Natural killer cell treated with Interleukin-12 subunit alpha and Interleukin-12 subunit beta and Interleukin-15 and Interleukin-18, amount 100 ng/mL, for 72 hours (primary cell): Measurements from ENCODE around the gene HPCAL4. TPM values are rescaled to one million over a fixed set of nuclear protein-coding genes. Genes with fewer than 3 reads are reported as not detected.
A peak's percentile ranks its signal among the peaks of the same experiment; 100 is the strongest.

Experiments
- ATAC-seq, 2 donors: fragments of 150-1000 bp; cut with Tn5 transposase in 1 of 2; sonication (Bioruptor Pico), chemical (Tn5 transposase) in 1 of 2; 2 replicates each; pipeline ENCODE4 v1.10.0; 2021
- DNase-seq: peaks from one replicate; pipeline ENCODE4 v3.0.0; 2022; ENCODE audit warnings: low spot score
- H3K27ac Mint-ChIP-seq, 2 donors: 1 replicate in 1 of 2; 2 replicates in 1 of 2; pipeline ENCODE4 v1.8.0; 2022; ENCODE audit warnings: mixed read lengths in 2 of 2, mild to moderate bottlenecking in 1 of 2, moderate library complexity in 1 of 2
- H3K27me3 Mint-ChIP-seq, 2 donors: 1 replicate in 1 of 2; 2 replicates in 1 of 2; pipeline ENCODE4 v1.8.0; 2022; ENCODE audit warnings: mixed read lengths in 2 of 2
- H3K36me3 Mint-ChIP-seq: one replicate; pipeline ENCODE4 v1.8.0; 2022; ENCODE audit warnings: mixed read lengths
- H3K4me1 Mint-ChIP-seq, 2 donors: 1 replicate in 1 of 2; 2 replicates in 1 of 2; pipeline ENCODE4 v1.8.0; 2022; ENCODE audit warnings: low read depth in 2 of 2, mixed read lengths in 2 of 2, mild to moderate bottlenecking in 1 of 2
- H3K4me3 Mint-ChIP-seq: one replicate; pipeline ENCODE4 v1.8.0; 2022; ENCODE audit warnings: mixed read lengths
- H3K9me3 Mint-ChIP-seq: 2 replicates; pipeline ENCODE4 v1.8.0; 2022; ENCODE audit warnings: mixed read lengths
- total RNA-seq, 2 donors: library from RNA; stranded (reverse); gene quantifications; one replicate each; pipeline ENCODE4 v1.2.3, GENCODE V29; 2022

HPCAL4 gene
- total RNA-seq, 2 donors from 2014 or later: 0.50 to 0.64 TPM

- H3K36me3 Mint-ChIP-seq: no peaks in the 10 kb centered on the region
- H3K4me3 Mint-ChIP-seq: no peak overlapping the region
- H3K27me3 Mint-ChIP-seq: peaks cover 18 to 20% of the 10 kb centered on the region in 2 donors
- no peaks in the 10 kb centered on the region for H3K9me3 Mint-ChIP-seq
- no peak for ATAC-seq
- no peak overlapping the region for H3K27ac Mint-ChIP-seq
- DNase-seq: no peak
- peaks cover 3 to 4% of the 10 kb centered on the region in 2 donors for H3K4me1 Mint-ChIP-seq
Measured at GRCh38 chr1:39679821-39680220, 11.4 kb downstream of the HPCAL4 start.

- Mint-ChIP-seq H3K27ac (no peak overlapping the region), H3K4me3 (no peak overlapping the region), H3K4me1 (no peaks in the 10 kb centered on the region), H3K9me3 (no peaks in the 10 kb centered on the region), H3K36me3 (no peaks in the 10 kb centered on the region), H3K27me3 (peaks cover 17 to 19% of the 10 kb centered on the region in 2 donors)
- ATAC-seq: no peak
- DNase-seq: no peak
Measured at GRCh38 chr1:39678889-39679288, 12.3 kb downstream of the HPCAL4 start.

- Mint-ChIP-seq H3K36me3 (no peaks in the 10 kb centered on the region), H3K27me3 (peaks cover 13 to 19% of the 10 kb centered on the region in 2 donors), H3K4me1 (no peaks in the 10 kb centered on the region), H3K9me3 (no peaks in the 10 kb centered on the region), H3K4me3 (no peak overlapping the region), H3K27ac (peak overlapping the region in 1 of 2 donors; percentile 78)
- DNase-seq (no peak), ATAC-seq (no peak)
Measured at GRCh38 chr1:39677645-39678044, 13.6 kb downstream of the HPCAL4 start.

- Mint-ChIP-seq H3K27ac (no peak overlapping the region), H3K9me3 (no peaks in the 10 kb centered on the region), H3K4me1 (no peaks in the 10 kb centered on the region), H3K36me3 (no peaks in the 10 kb centered on the region), H3K4me3 (no peak overlapping the region), H3K27me3 (peaks cover 8 to 15% of the 10 kb centered on the region in 2 donors)
- ATAC-seq (no peak), DNase-seq (no peak)
Measured at GRCh38 chr1:39676948-39677548, 14.2 kb downstream of the HPCAL4 start.

DNA sequence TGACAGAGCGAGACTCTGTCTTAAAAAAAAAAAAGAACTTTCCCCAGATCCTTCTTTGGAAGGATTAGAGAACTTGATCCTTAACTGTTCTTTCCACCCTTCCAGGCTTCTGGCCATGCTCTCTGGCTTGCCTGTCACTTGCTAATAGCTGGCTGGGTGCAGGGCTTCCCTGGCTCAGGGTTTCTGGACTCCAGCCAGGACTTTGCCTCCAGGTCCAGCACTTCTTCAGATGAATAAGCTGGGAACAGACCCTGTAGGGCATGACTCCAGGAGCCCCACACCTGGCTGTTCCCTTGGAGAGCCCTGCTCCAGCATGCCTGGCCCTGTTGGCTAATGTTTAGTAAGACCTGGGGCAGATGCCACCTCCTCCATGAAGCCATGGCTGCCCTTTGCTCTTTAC, 16.0 kb downstream of the HPCAL4 start:
- Mint-ChIP-seq H3K4me1 (peaks cover 0 to 6% of the 10 kb centered on the region in 2 donors), H3K4me3 (no peak overlapping the region), H3K9me3 (no peaks in the 10 kb centered on the region), H3K27ac (no peak overlapping the region), H3K36me3 (no peaks in the 10 kb centered on the region), H3K27me3 (peaks cover 15 to 22% of the 10 kb centered on the region in 2 donors)
- ATAC-seq (no peak), DNase-seq (no peak)

DNA sequence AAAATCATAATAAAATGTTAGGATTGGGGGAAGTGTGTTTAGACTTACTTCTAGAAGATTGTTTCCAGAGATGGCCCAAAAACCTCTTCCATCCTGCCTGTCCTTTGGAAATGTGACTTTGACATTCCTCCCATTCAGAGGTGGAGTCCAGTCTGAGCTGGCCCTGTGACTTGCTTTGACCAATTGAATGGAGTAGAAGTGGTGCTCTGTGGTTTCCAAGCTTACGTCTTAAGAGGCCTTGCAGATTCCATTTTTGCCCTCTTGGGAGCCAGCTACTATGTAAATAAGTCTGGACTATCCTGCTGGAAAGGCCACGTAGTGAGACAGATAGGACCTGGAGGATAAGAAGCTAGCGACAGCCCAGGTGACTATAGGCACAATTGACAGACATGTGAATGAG, 18.0 kb downstream of the HPCAL4 start:
- no peak overlapping the region for H3K27ac Mint-ChIP-seq
- DNase-seq: no peak
- H3K27me3 Mint-ChIP-seq: peaks cover 16 to 30% of the 10 kb centered on the region in 2 donors
- peaks cover 0 to 10% of the 10 kb centered on the region in 2 donors for H3K4me1 Mint-ChIP-seq
- no peak overlapping the region for H3K4me3 Mint-ChIP-seq
- H3K9me3 Mint-ChIP-seq: no peaks in the 10 kb centered on the region
- H3K36me3 Mint-ChIP-seq: no peaks in the 10 kb centered on the region
- ATAC-seq: no peak

DNA sequence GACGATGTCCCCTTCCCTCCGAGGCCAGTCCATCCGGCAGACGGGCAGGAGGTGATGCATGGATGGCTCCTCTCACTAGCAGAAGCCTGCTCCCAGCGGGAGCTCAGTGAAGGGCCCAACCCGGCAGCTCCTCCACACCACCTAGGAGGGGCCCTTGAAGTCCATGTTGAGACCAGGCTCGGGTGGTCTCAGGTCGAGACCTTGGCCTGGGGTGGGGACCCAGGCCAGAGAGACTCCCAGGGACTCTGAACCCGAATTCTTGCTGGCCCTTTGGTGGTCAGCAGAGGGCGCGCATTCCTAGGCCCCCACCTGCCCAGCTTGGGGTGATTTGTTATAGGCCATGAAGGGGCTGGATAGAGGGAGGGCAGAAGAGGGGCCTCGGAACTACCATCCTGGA, 18.7 kb downstream of the HPCAL4 start:
- Mint-ChIP-seq H3K27ac (no peak overlapping the region), H3K36me3 (no peaks in the 10 kb centered on the region), H3K4me3 (peak overlapping the region; percentile 60), H3K27me3 (peaks cover 16 to 30% of the 10 kb centered on the region in 2 donors), H3K9me3 (no peaks in the 10 kb centered on the region), H3K4me1 (peaks cover 3 to 13% of the 10 kb centered on the region in 2 donors)
- ATAC-seq (peak; percentile 22 to 33), DNase-seq (no peak)

- H3K27ac Mint-ChIP-seq: peak within 1 kb of the TSS in 1 of 2 donors; percentile 22
- no peaks in the 10 kb centered on the region for H3K9me3 Mint-ChIP-seq
- peak within 1 kb of the TSS; percentile 60 for H3K4me3 Mint-ChIP-seq
- no peak for DNase-seq
- peaks cover 16 to 30% of the 10 kb centered on the region in 2 donors for H3K27me3 Mint-ChIP-seq
- peak; percentile 78 to 79 for ATAC-seq
- H3K4me1 Mint-ChIP-seq: peaks cover 6 to 16% of the 10 kb centered on the region in 2 donors
- no peaks in the 10 kb centered on the region for H3K36me3 Mint-ChIP-seq
Measured at GRCh38 chr1:39671793-39672550, 19.3 kb downstream of the HPCAL4 start, which contains the start of gene NT5C1A. NT5C1A (minus strand) TSS chr1:39672107; CDS start chr1:39672038, 69 bp downstream.

- Mint-ChIP-seq H3K4me1 (peaks cover 12 to 21% of the 10 kb centered on the region in 2 donors), H3K9me3 (no peaks in the 10 kb centered on the region), H3K36me3 (no peaks in the 10 kb centered on the region), H3K27ac (no peak overlapping the region), H3K4me3 (no peak overlapping the region), H3K27me3 (peaks cover 16 to 30% of the 10 kb centered on the region in 2 donors)
- ATAC-seq (no peak), DNase-seq (no peak)
Measured at GRCh38 chr1:39671433-39671792, 19.8 kb downstream of the HPCAL4 start.

GRCh38 chr1:39670689-39671088, 20.5 kb downstream of the HPCAL4 start:
- H3K4me3 Mint-ChIP-seq: peak overlapping the region; percentile 43
- no peaks in the 10 kb centered on the region for H3K9me3 Mint-ChIP-seq
- peaks cover 17 to 24% of the 10 kb centered on the region in 2 donors for H3K4me1 Mint-ChIP-seq
- ATAC-seq (no peak), DNase-seq (no peak)
- peak overlapping the region in 1 of 2 donors; percentile 22 for H3K27ac Mint-ChIP-seq
- peaks cover 16 to 30% of the 10 kb centered on the region in 2 donors for H3K27me3 Mint-ChIP-seq
- H3K36me3 Mint-ChIP-seq: no peaks in the 10 kb centered on the region

GRCh38 chr1:39668894-39669293, 22.3 kb downstream of the HPCAL4 start:
- Mint-ChIP-seq H3K4me1 (peaks cover 17 to 24% of the 10 kb centered on the region in 2 donors), H3K27ac (peak overlapping the region in 1 of 2 donors; percentile 74), H3K9me3 (no peaks in the 10 kb centered on the region), H3K4me3 (no peak overlapping the region), H3K27me3 (peaks cover 15 to 26% of the 10 kb centered on the region in 2 donors), H3K36me3 (no peaks in the 10 kb centered on the region)
- DNase-seq: no peak
- no peak for ATAC-seq

DNA sequence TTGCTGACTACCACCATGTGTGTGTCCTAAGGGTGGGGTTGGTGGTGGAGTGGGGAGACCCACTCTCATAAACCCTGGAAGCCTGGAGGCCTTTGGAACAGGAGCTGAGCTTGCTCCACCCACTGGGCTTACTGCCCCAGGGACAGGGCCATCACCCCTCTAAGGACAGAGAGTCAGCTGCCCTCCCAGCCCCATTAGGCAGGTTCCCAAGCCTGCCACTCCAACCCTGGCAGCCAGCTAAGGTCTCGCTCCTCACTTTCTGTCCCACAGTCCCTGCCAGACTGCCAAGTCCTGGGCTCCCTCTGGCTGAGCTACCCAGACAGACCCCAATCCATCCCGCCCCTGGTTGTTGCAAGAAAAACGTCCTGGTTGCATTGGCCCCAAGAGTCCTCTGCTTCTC, 23.1 kb downstream of the HPCAL4 start:
- no peak for ATAC-seq
- Mint-ChIP-seq H3K4me3 (peak overlapping the region; percentile 40), H3K36me3 (no peaks in the 10 kb centered on the region), H3K27me3 (peaks cover 9 to 24% of the 10 kb centered on the region in 2 donors), H3K9me3 (no peaks in the 10 kb centered on the region), H3K27ac (peak overlapping the region; percentile 65 to 81), H3K4me1 (peaks cover 17 to 24% of the 10 kb centered on the region in 2 donors)
- no peak for DNase-seq

DNA sequence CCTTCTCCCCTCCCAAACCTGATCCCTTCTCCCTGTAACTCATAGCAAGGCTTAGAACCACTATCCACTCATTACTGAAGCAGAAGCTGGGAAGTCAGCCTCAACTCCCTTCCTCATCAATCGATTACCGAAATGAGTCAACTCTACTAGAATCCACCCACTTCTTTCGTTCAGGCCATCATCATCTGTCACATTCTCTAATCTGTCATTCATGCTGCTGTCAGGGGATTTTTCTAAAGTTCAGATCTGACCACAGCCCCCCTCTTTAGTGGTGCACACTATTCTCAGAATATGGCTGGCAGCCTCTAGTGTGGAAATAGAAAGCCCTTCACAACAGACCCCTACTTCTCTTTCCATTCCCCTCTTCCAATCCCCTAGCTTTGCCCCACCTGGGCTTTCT, 24.5 kb downstream of the HPCAL4 start:
- peak; percentile 88 to 91 for ATAC-seq
- peaks cover 9 to 21% of the 10 kb centered on the region in 2 donors for H3K27me3 Mint-ChIP-seq
- H3K4me3 Mint-ChIP-seq: peak overlapping the region; percentile 40
- peaks cover 17 to 24% of the 10 kb centered on the region in 2 donors for H3K4me1 Mint-ChIP-seq
- no peaks in the 10 kb centered on the region for H3K36me3 Mint-ChIP-seq
- H3K9me3 Mint-ChIP-seq: no peaks in the 10 kb centered on the region
- peak; percentile 70 for DNase-seq
- peak overlapping the region; percentile 65 to 81 for H3K27ac Mint-ChIP-seq

DNA sequence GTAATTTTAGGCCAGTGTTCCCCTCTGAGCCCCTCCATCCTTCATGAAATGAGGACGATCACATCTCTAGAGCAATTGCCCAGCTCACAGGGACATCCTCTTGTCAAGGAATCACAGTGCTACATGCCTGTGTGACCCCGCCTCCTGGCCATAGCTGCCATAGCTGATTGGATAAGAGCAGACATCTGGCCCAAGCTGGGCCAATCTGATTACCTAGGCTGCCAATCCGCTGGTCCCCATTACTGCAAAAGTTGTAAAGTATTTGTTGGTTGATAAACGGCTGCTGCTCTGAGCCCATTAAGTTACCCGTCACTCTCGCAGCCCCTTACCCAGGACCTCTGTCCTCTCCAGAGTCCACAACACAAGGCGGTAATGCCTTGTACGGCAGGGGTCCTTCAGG, 27.7 kb downstream of the HPCAL4 start:
- H3K9me3 Mint-ChIP-seq: no peaks in the 10 kb centered on the region
- DNase-seq (no peak), ATAC-seq (no peak)
- H3K27me3 Mint-ChIP-seq: peaks cover 0 to 6% of the 10 kb centered on the region in 2 donors
- no peak overlapping the region for H3K4me3 Mint-ChIP-seq
- H3K27ac Mint-ChIP-seq: no peak overlapping the region
- no peaks in the 10 kb centered on the region for H3K36me3 Mint-ChIP-seq
- peaks cover 17% of the 10 kb centered on the region in 2 donors for H3K4me1 Mint-ChIP-seq
